Kidney (tissue), 14 donors: ENCODE measurements around the gene MITF. TPM values are rescaled to one million over a fixed set of nuclear protein-coding genes. Genes with fewer than 3 reads are reported as not detected.

Experiments
- DNase-seq, 5 donors: peaks; one replicate each; pipeline ENCODE4 v3.0.0-alpha.2; 2013 to 2020
- FAIRE-seq: peaks from 2 replicates; lab custom pipeline; 2012; peaks lifted over from hg19 to GRCh38; lab: Jason Lieb, UNC
- H3K27ac ChIP-seq, 2 donors: one replicate each; pipeline ENCODE4 v1.7.0; 2013; ENCODE audit warnings: low read depth in 2 of 2, low read length in 2 of 2, inconsistent platforms in 1 of 2
- H3K27me3 ChIP-seq: one replicate; pipeline ENCODE4 v1.7.1; 2013; ENCODE audit warnings: low read length, inconsistent platforms; ENCODE audit not compliant: control insufficient read depth, insufficient read depth
- H3K36me3 ChIP-seq, 3 donors: one replicate each; pipeline versions ENCODE4 v1.7.0 to v1.7.1; 2013; ENCODE audit warnings: low read length in 3 of 3, control low read depth in 1 of 3, inconsistent platforms in 1 of 3; ENCODE audit not compliant: insufficient read depth in 3 of 3, control insufficient read depth in 2 of 3
- H3K4me1 ChIP-seq, 3 donors: one replicate each; pipeline versions ENCODE4 v1.7.0 to v1.7.1; 2013; ENCODE audit warnings: low read length in 3 of 3, inconsistent platforms in 1 of 3, low read depth in 1 of 3; ENCODE audit not compliant: control insufficient read depth in 2 of 3, insufficient read depth in 2 of 3
- H3K4me3 ChIP-seq, 3 donors: one replicate each; pipeline versions ENCODE4 v1.7.0 to v1.8.1; 2013; ENCODE audit warnings: low read length in 3 of 3, control low read depth in 1 of 3, inconsistent platforms in 1 of 3
- H3K9ac ChIP-seq, 3 donors: one replicate each; pipeline versions ENCODE4 v1.7.0 to v1.7.1; 2013; ENCODE audit warnings: low read length in 3 of 3, control low read depth in 1 of 3, inconsistent platforms in 1 of 3
- H3K9me3 ChIP-seq, 3 donors: one replicate each; pipeline versions ENCODE4 v1.7.0 to v1.7.1; 2013; ENCODE audit warnings: low read length in 3 of 3, control low read depth in 1 of 3, inconsistent platforms in 1 of 3; ENCODE audit not compliant: control insufficient read depth in 2 of 3, insufficient read depth in 1 of 3
- CTCF ChIP-seq: IDR thresholded peaks from 3 replicates; pipeline ENCODE4 v1.5.1; 2012; ENCODE audit warnings: mild to moderate bottlenecking, moderate library complexity, borderline replicate concordance; ENCODE audit not compliant: insufficient read depth; ENCODE audit errors: extremely low read depth
- intact Hi-C: fragments of 100-400 bp; cut with DNase I; formaldehyde crosslinking; loops from one replicate; pipeline ENCODE4 v1.11.1; 2022
- polyA plus RNA-seq: library from polyadenylated mRNA; stranded (reverse); fragments of 350-450 nt; fragmentation: Illumina TruSeq; extraction: RNeasy Lipid Tissue Mini Kit (QIAGEN cat#74804); gene quantifications from one replicate; pipeline ENCODE4 v1.2.3, GENCODE V29; 2014; ENCODE audit warnings: low read depth, low replicate concordance; ENCODE audit not compliant: insufficient read depth
- total RNA-seq: library from RNA; stranded (reverse); fragmentation: NEBNext Ultra II Directional; extraction: Animal tissue kit (Norgen Biotek cat#: 25700); gene quantifications from one replicate; pipeline ENCODE4 v1.2.1, GENCODE V29; 2021
- donor health status: control.
- donor health status: control.
- donor health status: control.
- donor health status: control.
- donor health status: control.
- donor health status: DM: yes; HTN: yes; CAD: no.
- donor health status: Normal renal cell carcinoma (clear cell type).

MITF gene
- total and polyA plus RNA-seq, 2 donors from 2014 or later = 14.1 to 52.6 TPM

- Histone ChIP-seq H3K27ac (no peak overlapping the region), H3K36me3 (peaks cover 0 to 9% (median 6%) of the 10 kb centered on the region in 3 donors), H3K9ac (no peak overlapping the region), H3K27me3 (no peaks in the 10 kb centered on the region), H3K9me3 (no peaks in the 10 kb centered on the region), H3K4me1 (no peaks in the 10 kb centered on the region), H3K4me3 (no peak overlapping the region)
- FAIRE-seq = no peak
- DNase-seq = no peak
- no peak for TF ChIP-seq CTCF
- intact Hi-C loops = no loop called here
These were observed 227.9 kb downstream of the MITF start for GRCh38 chr3:69967156-69967555.

GRCh38 chr3:69970827-69971226, 231.6 kb downstream of the MITF start:
- FAIRE-seq (no peak), DNase-seq (no peak)
- Histone ChIP-seq H3K27ac (no peak overlapping the region), H3K27me3 (no peaks in the 10 kb centered on the region), H3K9ac (no peak overlapping the region), H3K4me1 (no peaks in the 10 kb centered on the region), H3K36me3 (no peaks in the 10 kb centered on the region), H3K9me3 (no peaks in the 10 kb centered on the region), H3K4me3 (no peak overlapping the region)
- intact Hi-C loops = no loop called here
- TF ChIP-seq CTCF = no peak

GRCh38 chr3:69972672-69973071, 233.4 kb downstream of the MITF start:
- Histone ChIP-seq H3K4me3 (no peak overlapping the region), H3K9ac (no peak overlapping the region), H3K4me1 (no peaks in the 10 kb centered on the region), H3K9me3 (peaks cover 0 to 7% (median 0%) of the 10 kb centered on the region in 3 donors), H3K27me3 (no peaks in the 10 kb centered on the region), H3K36me3 (no peaks in the 10 kb centered on the region), H3K27ac (no peak overlapping the region)
- TF ChIP-seq CTCF = no peak
- DNase-seq = no peak
- no peak for FAIRE-seq
- intact Hi-C loops = no loop called here

GRCh38 chr3:69976021-69976420, 236.8 kb downstream of the MITF start:
- no peak overlapping the region for H3K9ac ChIP-seq
- H3K27ac ChIP-seq = no peak overlapping the region
- no peak for DNase-seq
- TF ChIP-seq CTCF = no peak
- no peaks in the 10 kb centered on the region for H3K4me1 ChIP-seq
- no peaks in the 10 kb centered on the region for H3K36me3 ChIP-seq
- no peak overlapping the region for H3K4me3 ChIP-seq
- peaks cover 0 to 18% (median 0%) of the 10 kb centered on the region in 3 donors for H3K9me3 ChIP-seq
- no peaks in the 10 kb centered on the region for H3K27me3 ChIP-seq
- intact Hi-C loops = no loop called here
- no peak for FAIRE-seq
